Activated T-helper 2 cell treated with anti-CD3 and anti-CD28 coated beads, Interferon-gamma antibody, Interleukin-2, Interleukin-4, amounts not matched to agents 10 μg/mL and 5 μg/mL and 100 μg/mL, durations not matched to agents 14 hours and 24 hours and 36 hours (primary cell): ENCODE data around the gene ZDHHC24. TPM values are rescaled to one million over a fixed set of nuclear protein-coding genes. Genes with fewer than 3 reads are reported as not detected.

Experiments
- DNase-seq: peaks from one replicate; pipeline ENCODE4 v3.0.0; 2021; ENCODE audit warnings: low spot score
- H3K27ac Mint-ChIP-seq: one replicate; pipeline ENCODE4 v1.8.0; 2021; ENCODE audit warnings: mixed read lengths
- H3K27me3 Mint-ChIP-seq: one replicate; pipeline ENCODE4 v1.8.0; 2021; ENCODE audit warnings: low read depth, mixed read lengths
- H3K36me3 Mint-ChIP-seq: one replicate; pipeline ENCODE4 v1.8.0; 2021; ENCODE audit warnings: low read depth, mixed read lengths
- H3K4me1 Mint-ChIP-seq: one replicate; pipeline ENCODE4 v1.8.0; 2021; ENCODE audit warnings: low read depth, mixed read lengths
- H3K4me3 Mint-ChIP-seq: one replicate; pipeline ENCODE4 v1.8.0; 2021; ENCODE audit warnings: low read depth, mild to moderate bottlenecking, moderate library complexity, mixed read lengths
- H3K9me3 Mint-ChIP-seq: one replicate; pipeline ENCODE4 v1.8.0; 2021; ENCODE audit warnings: mixed read lengths
- intact Hi-C: fragments of 100-400 bp; cut with micrococcal nuclease; formaldehyde crosslinking; loops from one replicate; pipeline ENCODE4 v1.15.1; 2023
- total RNA-seq: library from RNA; stranded (reverse); gene quantifications from 2 replicates; pipeline ENCODE4 v1.2.3, GENCODE V29; 2022

Gene ZDHHC24
- total RNA-seq, 1 donor from 2014 or later, result 14.0 TPM

DNA sequence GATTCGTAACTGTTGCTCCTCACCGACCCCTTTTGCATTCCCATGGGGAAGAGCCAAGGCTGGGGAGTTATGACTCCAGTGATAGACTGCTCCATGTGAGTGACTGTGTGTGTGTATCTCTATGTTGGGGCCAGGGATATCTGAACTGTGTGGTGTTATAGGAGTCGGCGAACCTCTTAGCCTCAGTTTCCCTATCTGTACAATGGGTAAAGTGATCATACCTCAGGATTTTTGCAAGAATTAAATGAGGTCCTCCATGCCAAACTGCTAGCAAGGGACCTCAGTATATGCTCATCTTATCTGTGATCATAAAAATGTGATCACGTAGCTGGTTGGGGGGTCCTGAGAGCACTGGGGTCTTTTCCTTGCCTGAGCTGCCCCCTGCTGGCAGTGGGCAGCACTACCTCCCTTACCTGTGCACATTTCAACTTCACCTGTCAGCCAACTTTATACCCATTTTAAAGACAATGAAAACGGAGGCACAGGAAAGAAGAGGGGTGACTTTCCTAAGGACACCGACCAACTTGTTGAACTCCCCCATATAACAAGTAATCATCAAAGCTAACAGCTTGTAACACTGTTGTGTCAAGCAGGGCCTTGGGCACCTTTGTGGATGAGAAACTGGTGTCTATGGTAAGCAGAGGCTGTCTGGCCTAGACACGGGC is 67.0 kb downstream of the ZDHHC24 start:
- intact Hi-C loops, result no loop called here
- H3K27me3 Mint-ChIP-seq, result no peaks in the 10 kb centered on the region
- peak overlapping the region; percentile 85 for H3K4me3 Mint-ChIP-seq
- peaks cover 24% of the 10 kb centered on the region for H3K36me3 Mint-ChIP-seq
- no peak for DNase-seq
- H3K27ac Mint-ChIP-seq, result peak overlapping the region; percentile 79
- peaks cover 20% of the 10 kb centered on the region for H3K4me1 Mint-ChIP-seq
- no peaks in the 10 kb centered on the region for H3K9me3 Mint-ChIP-seq

DNA sequence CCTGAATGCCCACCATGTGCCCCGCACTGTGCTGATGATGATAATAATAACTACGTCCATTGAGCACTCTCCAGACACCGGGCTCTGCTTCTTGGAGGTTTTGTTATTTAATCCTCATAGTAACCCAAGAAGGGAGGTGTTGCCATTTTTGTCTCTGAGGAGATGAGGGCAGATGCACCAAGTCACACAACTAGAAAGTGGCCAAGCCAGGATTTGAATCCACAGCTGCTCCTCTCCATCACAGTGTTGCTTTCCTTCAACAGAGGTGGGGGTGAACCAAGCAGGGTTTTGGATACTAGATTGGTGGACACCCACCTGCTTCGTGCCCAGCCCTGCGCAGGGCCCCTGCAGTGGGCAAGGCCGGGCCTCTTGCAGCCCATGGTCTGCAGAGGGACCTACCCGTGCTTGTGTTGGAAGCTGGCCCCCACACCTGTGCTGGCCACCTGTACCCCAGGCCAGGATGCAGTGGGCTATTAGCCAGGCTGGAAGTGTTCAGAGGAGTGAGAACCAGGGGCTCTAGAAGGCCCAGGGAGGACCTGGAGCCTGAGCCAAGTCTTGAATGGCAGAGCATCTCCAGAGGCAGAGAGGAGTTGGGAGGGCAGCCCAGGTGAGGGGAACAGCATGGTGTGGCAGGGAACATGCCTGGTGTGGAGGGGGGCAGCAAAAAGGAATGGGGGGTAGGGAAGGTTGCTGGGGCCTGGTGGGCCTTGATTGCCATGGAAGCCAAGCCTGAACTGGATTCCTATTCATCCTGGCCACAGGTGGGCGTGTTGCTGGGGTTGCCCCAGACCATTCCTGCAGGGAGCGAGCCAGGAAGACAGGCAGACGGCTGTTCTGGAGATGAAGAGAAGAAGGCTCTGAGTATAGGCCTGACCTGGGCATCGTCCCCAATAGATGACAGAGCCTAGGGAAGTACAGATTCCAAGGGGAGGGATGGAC is 68.3 kb downstream of the ZDHHC24 start:
- intact Hi-C loops, result no loop called here
- peak overlapping the region; percentile 56 for H3K4me3 Mint-ChIP-seq
- H3K27me3 Mint-ChIP-seq, result no peaks in the 10 kb centered on the region
- peaks cover 17% of the 10 kb centered on the region for H3K36me3 Mint-ChIP-seq
- no peak for DNase-seq
- no peaks in the 10 kb centered on the region for H3K9me3 Mint-ChIP-seq
- H3K27ac Mint-ChIP-seq, result no peak overlapping the region
- H3K4me1 Mint-ChIP-seq, result peaks cover 17% of the 10 kb centered on the region

DNA sequence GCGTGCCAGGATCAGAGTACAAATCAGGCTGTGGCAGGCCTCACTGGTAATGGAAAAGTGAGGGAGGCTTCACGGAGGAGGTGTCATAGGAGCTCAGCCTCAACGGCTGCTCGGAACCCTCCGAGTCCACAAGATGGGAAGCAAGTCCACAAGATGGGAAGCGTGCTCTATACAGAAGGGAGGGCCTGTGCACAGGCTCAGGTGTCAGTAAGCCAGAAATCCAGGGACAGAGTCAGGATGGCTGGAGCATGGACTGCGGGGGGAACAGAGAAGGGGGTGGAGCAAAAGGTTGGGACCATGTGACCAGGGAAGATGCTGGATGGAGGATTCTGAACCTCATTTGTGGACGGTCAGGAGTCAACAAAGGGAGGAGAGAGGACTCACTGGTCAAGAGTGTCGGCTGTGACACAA is 69.0 kb downstream of the ZDHHC24 start:
- Mint-ChIP-seq H3K27ac (no peak overlapping the region), H3K36me3 (peaks cover 11% of the 10 kb centered on the region), H3K9me3 (no peaks in the 10 kb centered on the region), H3K4me1 (peaks cover 13% of the 10 kb centered on the region), H3K27me3 (no peaks in the 10 kb centered on the region), H3K4me3 (peak overlapping the region; percentile 3)
- intact Hi-C loops, result no loop called here
- DNase-seq, result no peak

DNA sequence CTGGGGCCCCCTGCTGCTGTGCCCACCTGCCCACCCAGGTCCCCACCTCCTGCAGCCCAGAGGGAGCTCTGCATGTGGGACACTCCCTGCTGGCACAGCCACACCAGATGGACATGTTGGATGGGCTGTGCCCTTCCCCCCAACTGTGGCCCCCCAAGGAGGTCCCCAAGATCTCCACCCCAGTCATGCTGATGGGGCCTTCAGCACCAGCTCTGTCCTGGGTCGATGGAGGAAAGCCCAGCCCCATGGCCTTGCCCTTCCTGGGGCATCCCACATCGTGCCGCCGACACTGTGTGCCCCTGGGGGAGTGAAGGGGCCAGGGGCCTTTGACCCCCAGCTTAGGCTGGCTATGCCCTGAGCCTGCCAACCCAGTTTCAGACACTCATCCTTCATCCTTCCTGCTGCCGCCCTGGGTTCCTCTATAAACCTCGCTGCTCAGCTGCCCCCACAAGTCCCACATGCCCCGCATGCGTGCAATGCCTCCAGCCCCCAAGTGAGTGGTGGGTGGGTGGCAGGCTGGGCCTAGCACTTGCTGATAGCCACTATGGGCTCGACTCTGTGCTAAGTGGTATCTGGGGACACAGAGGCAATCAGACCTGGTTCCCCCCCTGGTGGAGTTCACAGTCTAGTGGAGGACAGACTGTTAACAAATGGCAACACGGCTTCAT is 69.5 kb downstream of the ZDHHC24 start:
- Mint-ChIP-seq H3K4me1 (peaks cover 13% of the 10 kb centered on the region), H3K27me3 (no peaks in the 10 kb centered on the region), H3K27ac (no peak overlapping the region), H3K36me3 (peaks cover 11% of the 10 kb centered on the region), H3K9me3 (no peaks in the 10 kb centered on the region), H3K4me3 (peak overlapping the region; percentile 3)
- DNase-seq, result no peak
- intact Hi-C loops, result no loop called here

DNA sequence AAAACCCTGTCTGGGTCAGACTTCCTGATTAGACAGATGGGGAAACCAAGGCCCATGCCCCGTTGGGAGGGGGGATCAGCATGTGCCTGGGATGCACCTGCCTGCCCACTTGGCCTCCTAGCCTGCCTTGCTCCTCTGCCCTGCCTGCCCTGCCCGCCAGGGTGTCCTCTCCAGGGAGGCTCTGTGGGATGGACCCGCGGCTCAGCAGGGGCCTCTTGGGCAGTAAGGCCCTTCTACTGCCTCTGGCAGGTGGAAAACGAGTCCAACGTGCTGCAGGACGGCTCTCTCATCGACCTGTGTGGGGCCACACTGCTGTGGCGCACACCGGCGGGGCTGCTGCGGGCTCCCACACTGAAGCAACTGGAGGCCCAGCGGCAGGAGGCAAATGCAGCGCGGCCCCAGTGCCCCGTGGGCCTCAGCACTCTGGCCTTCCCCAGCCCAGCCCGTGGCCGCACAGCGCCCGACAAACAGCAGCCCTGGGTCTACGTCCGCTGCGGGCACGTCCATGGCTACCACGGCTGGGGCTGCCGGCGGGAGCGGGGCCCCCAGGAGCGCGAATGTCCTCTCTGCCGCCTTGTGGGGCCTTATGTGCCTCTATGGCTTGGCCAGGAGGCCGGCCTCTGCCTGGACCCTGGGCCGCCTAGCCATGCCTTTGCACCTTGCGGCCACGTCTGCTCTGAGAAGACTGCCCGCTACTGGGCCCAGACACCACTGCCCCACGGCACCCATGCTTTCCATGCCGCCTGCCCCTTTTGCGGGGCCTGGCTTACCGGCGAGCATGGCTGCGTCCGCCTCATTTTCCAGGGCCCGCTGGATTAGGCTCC is 70.3 kb downstream of the ZDHHC24 start:
- intact Hi-C loops, result no loop called here
- no peaks in the 10 kb centered on the region for H3K27me3 Mint-ChIP-seq
- H3K4me3 Mint-ChIP-seq, result no peak overlapping the region
- no peak for DNase-seq
- H3K9me3 Mint-ChIP-seq, result no peaks in the 10 kb centered on the region
- no peak overlapping the region for H3K27ac Mint-ChIP-seq
- peaks cover 11% of the 10 kb centered on the region for H3K36me3 Mint-ChIP-seq
- H3K4me1 Mint-ChIP-seq, result peaks cover 8% of the 10 kb centered on the region

DNA sequence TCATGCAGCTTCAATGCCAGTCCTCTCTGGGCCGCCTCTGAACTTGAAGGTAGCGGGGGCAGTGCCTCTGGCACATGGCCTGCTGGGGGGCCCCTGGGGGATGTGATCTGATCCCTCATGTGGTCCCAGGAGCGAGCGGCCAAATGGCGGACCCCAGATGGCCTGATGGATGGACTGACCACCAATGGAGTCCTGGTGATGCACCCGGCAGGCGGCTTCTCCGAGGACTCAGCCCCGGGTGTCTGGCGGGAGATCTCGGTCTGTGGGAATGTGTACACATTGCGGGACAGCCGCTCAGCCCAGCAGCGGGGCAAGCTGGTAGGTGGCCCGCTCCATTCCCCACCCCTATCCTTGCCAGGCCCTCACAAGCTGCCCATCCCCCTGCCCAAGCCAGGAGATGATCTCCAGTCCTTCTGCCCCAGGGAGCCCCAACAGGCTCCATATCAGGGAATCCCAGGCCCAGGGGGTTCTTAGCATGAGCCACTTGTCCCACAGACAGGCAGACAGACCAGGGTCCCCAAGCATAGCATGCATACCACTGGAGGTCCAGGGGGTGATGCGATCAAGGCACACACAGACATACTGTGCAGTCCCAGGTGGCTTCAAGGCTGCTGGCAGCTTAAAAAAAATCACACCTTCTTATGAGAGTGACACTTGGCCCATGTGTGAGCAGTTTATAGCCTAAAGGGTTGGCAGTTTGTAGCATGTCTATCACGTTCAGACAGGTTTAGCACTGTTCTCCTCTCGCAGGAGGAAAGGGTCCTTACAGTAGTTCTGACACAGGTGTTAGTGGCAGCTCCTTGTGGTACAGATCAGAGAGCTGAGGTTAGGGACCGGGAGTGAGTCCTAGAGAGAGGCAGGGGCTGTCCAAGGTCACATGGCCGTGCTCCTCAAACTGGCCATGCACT is 72.0 kb downstream of the ZDHHC24 start:
- H3K4me1 Mint-ChIP-seq, result peaks cover 4% of the 10 kb centered on the region
- no peak overlapping the region for H3K27ac Mint-ChIP-seq
- no peaks in the 10 kb centered on the region for H3K27me3 Mint-ChIP-seq
- DNase-seq, result no peak
- peaks cover 14% of the 10 kb centered on the region for H3K36me3 Mint-ChIP-seq
- no peak overlapping the region for H3K4me3 Mint-ChIP-seq
- no peaks in the 10 kb centered on the region for H3K9me3 Mint-ChIP-seq
- intact Hi-C loops, result no loop called here

DNA sequence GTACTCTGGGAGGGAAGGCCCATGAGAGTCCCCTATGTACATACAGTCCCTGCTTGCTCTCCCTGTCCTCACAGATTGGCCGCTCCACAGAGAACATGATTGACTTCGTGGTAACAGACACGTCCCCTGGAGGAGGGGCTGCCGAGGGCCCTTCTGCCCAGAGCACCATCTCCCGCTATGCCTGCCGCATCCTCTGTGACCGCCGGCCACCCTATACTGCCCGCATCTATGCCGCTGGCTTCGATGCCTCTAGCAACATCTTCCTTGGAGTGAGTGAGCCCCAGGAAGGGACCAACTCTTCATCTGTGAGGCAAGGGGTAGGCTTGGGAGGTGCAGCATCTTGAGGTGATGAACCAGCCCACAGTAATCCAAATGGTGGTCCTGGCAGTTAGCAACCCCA is 72.7 kb downstream of the ZDHHC24 start:
- H3K27ac Mint-ChIP-seq, result no peak overlapping the region
- intact Hi-C loops, result no loop called here

DNA sequence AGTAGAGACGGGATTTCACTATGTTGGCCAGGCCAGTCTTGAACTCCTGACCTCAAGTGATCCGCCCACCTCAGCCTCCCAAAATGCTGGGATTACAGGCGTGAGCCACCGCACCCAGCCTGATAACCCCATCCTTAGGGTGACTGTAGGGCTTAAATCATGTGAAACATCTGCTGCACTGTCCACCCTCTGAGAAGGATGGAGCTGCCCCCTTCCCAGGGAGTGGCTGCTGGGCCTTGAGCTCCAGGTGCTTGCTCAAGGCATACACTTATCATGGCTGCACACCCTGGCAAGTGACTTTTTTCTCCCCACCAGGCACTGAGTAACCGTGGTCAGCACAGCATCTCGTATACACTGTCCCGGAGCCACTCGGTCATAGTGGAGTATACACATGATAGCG is 73.8 kb downstream of the ZDHHC24 start:
- intact Hi-C loops, result no loop called here
- no peaks in the 10 kb centered on the region for H3K27me3 Mint-ChIP-seq
- H3K27ac Mint-ChIP-seq, result no peak overlapping the region
- H3K4me1 Mint-ChIP-seq, result peaks cover 11% of the 10 kb centered on the region
- peaks cover 10% of the 10 kb centered on the region for H3K36me3 Mint-ChIP-seq
- no peak for DNase-seq
- no peak overlapping the region for H3K4me3 Mint-ChIP-seq
- H3K9me3 Mint-ChIP-seq, result no peaks in the 10 kb centered on the region

More for the DNA sequence above, 72.7 kb downstream of the ZDHHC24 start:
- H3K4me3 Mint-ChIP-seq, result no peak overlapping the region
- H3K9me3 Mint-ChIP-seq, result no peaks in the 10 kb centered on the region
- DNase-seq, result no peak
- peaks cover 10% of the 10 kb centered on the region for H3K36me3 Mint-ChIP-seq
- peaks cover 5% of the 10 kb centered on the region for H3K4me1 Mint-ChIP-seq
- no peaks in the 10 kb centered on the region for H3K27me3 Mint-ChIP-seq

DNA sequence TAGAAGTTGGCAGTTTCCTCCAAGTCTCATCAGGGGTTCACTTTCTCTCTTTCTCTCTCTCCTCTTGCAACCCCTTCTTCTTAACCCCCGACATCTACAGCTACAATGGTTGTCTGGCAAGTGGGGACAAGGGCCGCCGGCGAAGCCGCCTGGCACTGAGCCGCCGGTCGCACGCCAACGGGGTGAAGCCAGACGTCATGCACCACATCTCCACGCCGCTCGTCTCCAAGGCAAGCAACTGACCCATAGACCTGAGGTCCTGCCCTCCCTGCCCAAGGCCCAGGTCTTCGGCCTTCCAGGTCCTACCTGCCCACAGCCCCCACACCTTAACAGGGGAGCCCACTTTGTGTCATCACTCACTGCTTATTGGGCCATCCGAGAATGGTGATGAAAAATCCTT is 74.7 kb downstream of the ZDHHC24 start:
- Mint-ChIP-seq H3K36me3 (peaks cover 10% of the 10 kb centered on the region), H3K4me1 (peaks cover 13% of the 10 kb centered on the region), H3K27ac (no peak overlapping the region), H3K9me3 (no peaks in the 10 kb centered on the region), H3K4me3 (no peak overlapping the region), H3K27me3 (no peaks in the 10 kb centered on the region)
- no peak for DNase-seq
- intact Hi-C loops, result no loop called here
